BLaER1 treated with 17β-estradiol and CSF1 and Interleukin-3, amounts not matched to agents 10 nM and 100 nM (cell line): ENCODE results near the gene OPHN1.

Experiments used
- H3K27ac ChIP-seq, 11 experiments: shearing (Covaris generic); formaldehyde crosslinking; 2 replicates each; pipeline ENCODE4 v1.8.1; 2022
- H3K27me3 ChIP-seq, 11 experiments: shearing (Covaris generic); formaldehyde crosslinking; 2 replicates each; pipeline ENCODE4 v1.8.1; 2022
- H3K36me3 ChIP-seq, 11 experiments: shearing (Covaris generic); formaldehyde crosslinking; 2 replicates each; pipeline ENCODE4 v1.8.1; 2022
- H3K4me1 ChIP-seq, 10 experiments: shearing (Covaris generic); formaldehyde crosslinking; 2 replicates each; pipeline ENCODE4 v1.8.1; 2022
- H3K4me2 ChIP-seq, 11 experiments: shearing (Covaris generic); formaldehyde crosslinking; 2 replicates each; pipeline ENCODE4 v1.8.1; 2022
- H3K4me3 ChIP-seq, 10 experiments: shearing (Covaris generic); formaldehyde crosslinking; 2 replicates each; pipeline ENCODE4 v1.8.1; 2022
- H3K9ac ChIP-seq, 11 experiments: shearing (Covaris generic); formaldehyde crosslinking; 2 replicates each; pipeline ENCODE4 v1.8.1; 2022
- H3K9me3 ChIP-seq, 11 experiments: shearing (Covaris generic); formaldehyde crosslinking; replicated peaks in 1 of 11; 2 replicates each; pipeline ENCODE4 v1.8.1; 2022
- H4K20me1 ChIP-seq, 11 experiments: shearing (Covaris generic); formaldehyde crosslinking; 2 replicates each; pipeline ENCODE4 v1.8.1; 2022
- Cebpa-rat ChIP-seq, 11 experiments: shearing (Covaris generic); IDR thresholded peaks; 2 replicates each; pipeline ENCODE4 v1.8.1; 2022

Gene OPHN1

DNA sequence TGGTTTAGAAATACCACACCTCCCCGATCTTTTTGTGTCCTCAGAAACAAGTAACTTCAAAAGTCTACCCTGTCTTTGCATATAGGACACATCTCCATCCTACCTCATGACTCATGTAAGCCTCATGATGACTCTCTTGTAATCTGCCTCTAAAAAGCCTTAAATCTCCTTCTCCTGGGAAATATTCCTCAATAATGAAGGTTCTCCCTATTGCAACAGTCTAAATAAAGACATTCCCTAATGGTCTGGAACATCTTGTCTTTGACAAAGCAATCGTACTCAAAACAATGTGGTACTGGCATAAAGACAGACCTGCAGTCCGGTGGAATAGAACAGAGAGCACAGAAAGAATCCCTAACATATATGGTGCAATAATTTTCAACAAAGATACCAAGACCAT lies 257.7 kb downstream of the OPHN1 start:
- Histone ChIP-seq H3K4me2 (no peak overlapping the region; a peak in 1 of 22 replicates), H3K4me3 (no peak overlapping the region), H3K4me1 (peaks cover 0 to 16% (median 0%) of the 10 kb centered on the region in 10 experiments; a peak in 6 of 20 replicates), H4K20me1 (no peaks in the 10 kb centered on the region), H3K9me3 (peaks cover 0 to 10% (median 6%) of the 10 kb centered on the region in 11 experiments; a peak in 11 of 22 replicates), H3K27me3 (peaks cover 0 to 19% (median 8%) of the 10 kb centered on the region in 11 experiments; a peak in 10 of 22 replicates), H3K36me3 (no peaks in the 10 kb centered on the region), H3K9ac (no peak overlapping the region), H3K27ac (no peak overlapping the region)
- no peak for TF ChIP-seq Cebpa-rat (IDR thresholded peaks at IDR 0.05)

DNA sequence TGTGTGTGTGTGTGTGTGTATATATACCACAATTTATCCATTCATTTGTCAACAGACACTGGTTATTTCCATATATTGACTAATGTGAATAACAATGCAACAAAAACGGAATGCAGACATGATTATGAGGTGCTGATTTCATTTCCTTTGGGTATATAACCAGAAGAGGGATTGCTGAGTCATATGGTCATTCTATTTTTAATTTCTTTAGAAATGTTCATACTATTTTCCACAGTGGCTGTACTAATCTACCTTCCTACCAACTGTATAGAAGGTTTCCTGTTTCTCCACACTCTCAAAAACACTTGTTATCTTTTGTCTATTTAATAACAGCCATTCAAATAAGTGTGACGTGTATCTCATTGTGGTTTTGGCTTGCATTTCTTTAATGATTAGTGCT lies 269.9 kb downstream of the OPHN1 start:
- no peak overlapping the region for H3K9ac ChIP-seq

DNA sequence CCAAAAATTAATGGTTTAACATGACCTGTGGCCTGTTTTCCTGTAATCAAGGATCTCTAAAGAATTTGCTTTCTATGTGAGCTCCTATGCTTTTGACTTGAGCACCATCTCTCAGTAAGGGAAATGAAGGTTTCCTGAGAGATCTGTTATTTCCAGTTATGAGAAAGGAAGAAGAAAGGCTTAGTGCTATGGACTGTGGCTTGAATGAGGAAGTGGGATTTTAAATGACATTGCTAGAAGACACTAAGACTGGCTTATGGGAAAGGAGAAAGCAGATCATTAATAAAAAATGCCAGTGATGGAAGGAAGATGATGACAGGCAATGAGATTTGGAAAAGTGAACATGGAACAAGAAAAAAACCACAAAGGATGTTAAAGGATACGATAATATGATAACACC lies 285.4 kb downstream of the OPHN1 start:
- Histone ChIP-seq H3K36me3 (no peaks in the 10 kb centered on the region), H4K20me1 (no peaks in the 10 kb centered on the region), H3K4me2 (peak overlapping the region in 5 of 11 experiments; percentile 13 to 69 (median 29); a peak in 8 of 22 replicates), H3K4me1 (peaks cover 0 to 19% (median 11%) of the 10 kb centered on the region in 10 experiments; a peak in 15 of 20 replicates), H3K27ac (no peak overlapping the region), H3K9ac (no peak overlapping the region), H3K27me3 (peaks cover 0 to 13% (median 0%) of the 10 kb centered on the region in 11 experiments; a peak in 2 of 22 replicates), H3K4me3 (no peak overlapping the region), H3K9me3 (no peaks in the 10 kb centered on the region)
- TF ChIP-seq Cebpa-rat (IDR thresholded peaks at IDR 0.05) = no peak

More for the DNA sequence above, 269.9 kb downstream of the OPHN1 start:
- Histone ChIP-seq H3K4me1 (peaks cover 0 to 26% (median 9%) of the 10 kb centered on the region in 10 experiments; a peak in 9 of 20 replicates), H3K27ac (peak overlapping the region in 8 of 11 experiments; percentile 24 to 60 (median 44); a peak in 12 of 22 replicates), H4K20me1 (no peaks in the 10 kb centered on the region), H3K27me3 (peaks cover 0 to 16% (median 4%) of the 10 kb centered on the region in 11 experiments; a peak in 6 of 22 replicates), H3K9me3 (no peaks in the 10 kb centered on the region), H3K36me3 (no peaks in the 10 kb centered on the region), H3K4me3 (no peak overlapping the region), H3K4me2 (peak overlapping the region in 8 of 11 experiments; percentile 8 to 60 (median 44); a peak in 13 of 22 replicates)
- TF ChIP-seq Cebpa-rat (IDR thresholded peaks at IDR 0.05) = no peak

DNA sequence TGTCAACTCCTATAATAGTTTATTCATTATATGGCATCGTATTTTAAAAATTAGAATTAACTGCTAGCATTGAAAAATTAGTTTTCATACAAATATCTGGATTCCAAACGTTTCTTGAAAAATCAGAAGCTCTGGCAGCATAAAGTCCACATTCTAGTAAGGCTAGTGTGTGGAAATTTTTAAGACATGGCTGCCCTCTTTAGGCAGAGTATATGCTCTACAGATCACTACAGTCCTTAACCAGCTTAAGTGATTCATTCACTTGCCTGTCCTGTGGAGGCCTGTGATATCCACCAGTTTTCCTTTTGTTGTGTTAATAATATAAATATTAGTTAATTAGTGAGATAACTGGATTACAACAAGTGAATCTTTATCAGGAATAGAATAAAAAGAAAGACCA lies 287.2 kb downstream of the OPHN1 start:
- Histone ChIP-seq H3K4me3 (no peak overlapping the region), H3K27me3 (peaks cover 0 to 8% (median 0%) of the 10 kb centered on the region in 11 experiments; a peak in 1 of 22 replicates), H3K9ac (no peak overlapping the region), H3K9me3 (no peaks in the 10 kb centered on the region), H3K36me3 (no peaks in the 10 kb centered on the region), H3K4me2 (no peak overlapping the region), H3K27ac (no peak overlapping the region), H4K20me1 (no peaks in the 10 kb centered on the region), H3K4me1 (peaks cover 0 to 19% (median 11%) of the 10 kb centered on the region in 10 experiments; a peak in 15 of 20 replicates)
- TF ChIP-seq Cebpa-rat (IDR thresholded peaks at IDR 0.05) = no peak

DNA sequence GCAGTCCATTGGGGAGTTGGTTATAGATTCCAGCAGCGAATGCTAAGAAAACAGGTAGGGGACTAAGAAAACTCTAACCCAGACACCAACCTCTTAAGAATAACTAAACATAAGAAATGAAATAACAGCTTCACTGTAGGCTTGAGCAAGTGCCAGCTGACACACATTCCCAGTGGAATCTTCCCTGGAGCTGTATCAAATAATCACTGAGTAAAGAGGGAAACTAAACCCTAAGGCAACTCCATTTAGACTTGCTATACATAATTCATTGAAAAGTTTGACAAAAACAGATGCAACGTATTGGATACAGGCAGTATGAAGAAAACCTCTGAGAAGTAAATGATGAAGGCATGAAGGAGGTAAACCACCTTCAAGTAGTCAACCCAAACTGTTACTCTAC lies 293.5 kb downstream of the OPHN1 start:
- Histone ChIP-seq H3K9ac (no peak overlapping the region), H3K27ac (no peak overlapping the region), H3K4me3 (no peak overlapping the region), H3K36me3 (no peaks in the 10 kb centered on the region), H3K4me1 (peaks cover 0 to 10% (median 0%) of the 10 kb centered on the region in 10 experiments; a peak in 1 of 20 replicates), H3K27me3 (peaks cover 0 to 8% (median 0%) of the 10 kb centered on the region in 11 experiments; a peak in 2 of 22 replicates), H3K9me3 (0 out of 22 replicates have a peak, but pooled peaks cover 0 to 5% (median 0%) of the 10 kb centered on the region in 11 experiments), H3K4me2 (no peak overlapping the region), H4K20me1 (no peaks in the 10 kb centered on the region)
- no peak for TF ChIP-seq Cebpa-rat (IDR thresholded peaks at IDR 0.05)

DNA sequence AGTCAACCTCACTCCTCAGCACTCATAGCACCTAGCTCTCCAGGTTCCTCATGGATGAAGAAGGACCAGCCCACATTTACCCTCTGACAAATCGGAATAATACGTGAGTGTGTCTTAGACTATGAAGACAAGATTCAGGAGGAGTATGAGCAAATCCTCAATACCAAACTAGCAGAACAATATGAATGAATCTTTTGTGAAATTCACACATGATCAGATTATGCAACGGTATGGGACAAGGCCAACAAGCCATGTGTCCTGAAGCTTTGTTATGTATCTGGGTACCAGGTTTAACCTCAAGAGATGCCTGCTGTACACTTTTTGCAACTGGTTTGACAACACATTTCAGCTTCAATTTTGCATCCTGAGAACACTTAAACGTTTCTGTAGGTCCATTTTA lies 300.1 kb downstream of the OPHN1 start:
- Histone ChIP-seq H4K20me1 (no peaks in the 10 kb centered on the region), H3K27ac (no peak overlapping the region), H3K36me3 (no peaks in the 10 kb centered on the region), H3K4me2 (no peak overlapping the region), H3K4me1 (peaks cover 0 to 10% (median 0%) of the 10 kb centered on the region in 10 experiments; a peak in 1 of 20 replicates), H3K9ac (no peak overlapping the region), H3K4me3 (no peak overlapping the region), H3K27me3 (no peaks in the 10 kb centered on the region), H3K9me3 (peaks cover 0 to 6% (median 0%) of the 10 kb centered on the region in 11 experiments; a peak in 6 of 22 replicates)
- TF ChIP-seq Cebpa-rat (IDR thresholded peaks at IDR 0.05) = no peak

DNA sequence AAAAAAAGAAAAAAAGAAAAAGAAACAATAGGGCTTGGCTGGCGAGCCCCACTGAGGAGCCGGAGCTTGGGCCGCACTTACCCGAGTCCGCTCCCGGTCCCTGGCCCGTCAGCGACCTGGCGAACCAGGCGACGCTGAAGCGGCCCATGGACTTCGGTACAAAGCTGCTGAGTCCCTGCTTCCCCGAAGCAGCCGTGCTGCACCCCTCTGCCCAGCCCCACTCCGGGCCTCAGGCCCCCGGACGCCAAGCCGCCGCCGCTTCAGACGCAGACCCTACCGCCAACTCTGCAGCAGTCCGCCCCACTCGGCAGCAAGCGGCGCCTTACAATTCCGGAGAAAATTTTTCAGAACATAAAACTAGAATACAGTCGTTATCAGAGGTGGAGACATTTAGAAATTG lies 300.5 kb downstream of the OPHN1 start:
- Histone ChIP-seq H3K36me3 (no peaks in the 10 kb centered on the region), H3K9ac (no peak overlapping the region), H3K4me2 (no peak overlapping the region), H3K4me1 (peaks cover 0 to 10% (median 0%) of the 10 kb centered on the region in 10 experiments; a peak in 1 of 20 replicates), H3K27me3 (no peaks in the 10 kb centered on the region), H4K20me1 (no peaks in the 10 kb centered on the region), H3K4me3 (no peak overlapping the region), H3K9me3 (peaks cover 0 to 6% (median 0%) of the 10 kb centered on the region in 11 experiments; a peak in 6 of 22 replicates), H3K27ac (no peak overlapping the region)
- TF ChIP-seq Cebpa-rat (IDR thresholded peaks at IDR 0.05) = no peak

DNA sequence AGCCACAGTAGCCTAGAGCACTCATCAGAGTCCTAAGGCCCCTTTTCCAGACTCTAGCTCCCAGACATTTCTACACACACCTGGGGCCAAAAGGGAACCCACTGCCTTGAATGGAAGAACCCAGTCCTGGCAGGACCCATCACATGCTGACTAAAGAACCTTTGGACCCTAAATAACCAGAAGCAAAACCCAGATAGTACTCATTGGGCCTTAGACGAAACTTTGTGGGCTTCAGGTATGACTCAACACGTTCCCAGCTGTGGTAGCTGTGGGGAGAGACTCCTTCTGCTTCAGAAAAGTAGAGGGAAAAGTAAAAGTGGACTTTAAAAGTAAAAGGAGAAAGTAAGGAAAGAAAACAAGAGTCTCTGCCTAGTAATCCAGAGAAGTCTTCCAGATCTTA lies 311.5 kb downstream of the OPHN1 start:
- H3K27me3 ChIP-seq = peaks cover 0 to 8% (median 0%) of the 10 kb centered on the region in 11 experiments; a peak in 3 of 22 replicates
- no peak overlapping the region for H3K4me2 ChIP-seq

DNA sequence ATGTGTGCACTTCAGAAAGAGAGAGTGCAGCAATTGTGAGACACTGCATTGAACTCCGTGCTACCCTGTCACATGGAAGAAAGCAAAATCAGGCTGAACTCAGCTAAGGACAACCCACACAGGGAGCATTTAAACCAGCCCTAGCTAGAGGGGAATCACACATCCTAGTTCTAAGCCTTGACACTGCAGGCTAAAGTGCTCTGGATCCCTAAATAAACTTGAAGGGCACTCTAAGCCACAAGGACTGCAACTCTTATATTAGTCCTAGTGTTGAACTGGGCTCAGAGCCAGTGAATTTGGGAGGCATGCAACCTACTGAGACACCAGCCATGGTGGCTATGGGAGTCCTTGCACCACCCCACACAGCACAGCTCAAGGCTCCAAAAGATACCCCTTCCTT lies 311.9 kb downstream of the OPHN1 start:
- no peaks in the 10 kb centered on the region for H3K4me1 ChIP-seq
- H3K4me3 ChIP-seq = no peak overlapping the region
- H3K9ac ChIP-seq = no peak overlapping the region
- H3K36me3 ChIP-seq = no peaks in the 10 kb centered on the region
- H3K4me2 ChIP-seq = no peak overlapping the region
- H3K27me3 ChIP-seq = peaks cover 0 to 8% (median 0%) of the 10 kb centered on the region in 11 experiments; a peak in 3 of 22 replicates
- H4K20me1 ChIP-seq = no peaks in the 10 kb centered on the region
- H3K27ac ChIP-seq = no peak overlapping the region
- peaks cover 0 to 5% (median 0%) of the 10 kb centered on the region in 11 experiments; a peak in 6 of 22 replicates for H3K9me3 ChIP-seq
- TF ChIP-seq Cebpa-rat (IDR thresholded peaks at IDR 0.05) = no peak

More for the DNA sequence above, 311.5 kb downstream of the OPHN1 start:
- H3K36me3 ChIP-seq = no peaks in the 10 kb centered on the region
- no peak for TF ChIP-seq Cebpa-rat (IDR thresholded peaks at IDR 0.05)
- no peaks in the 10 kb centered on the region for H4K20me1 ChIP-seq
- no peak overlapping the region for H3K9ac ChIP-seq
- H3K4me1 ChIP-seq = no peaks in the 10 kb centered on the region
- H3K4me3 ChIP-seq = no peak overlapping the region
- peaks cover 0 to 10% (median 0%) of the 10 kb centered on the region in 11 experiments; a peak in 6 of 22 replicates for H3K9me3 ChIP-seq
- no peak overlapping the region for H3K27ac ChIP-seq
